HepG2 (cell line): Measurements from ENCODE around the gene CYP4F22. TPM values are rescaled to one million over a fixed set of nuclear protein-coding genes. Genes with fewer than 3 reads are reported as not detected.
A peak's percentile ranks its signal among the peaks of the same experiment; 100 is the strongest.

Source experiments
- CC2D1A ChIP-seq: sonication (generic); formaldehyde crosslinking; IDR thresholded peaks from 2 replicates; pipeline ENCODE4 v1.8.1; 2023; ENCODE audit warnings: mild to moderate bottlenecking, missing genetic modification reagents
- CTCF ChIP-seq: sonication (generic); formaldehyde crosslinking; IDR thresholded peaks from 2 replicates; pipeline ENCODE4 v1.5.0; 2020; ENCODE audit warnings: mild to moderate bottlenecking, missing genetic modification reagents, moderate library complexity
- GABPB1 ChIP-seq: IDR thresholded peaks from 2 replicates; pipeline ENCODE4 v1.6.1; 2016; ENCODE audit warnings: mild to moderate bottlenecking, missing genetic modification reagents, moderate library complexity, missing compliant biosample characterization
- HINFP ChIP-seq: sonication (generic); formaldehyde crosslinking; IDR thresholded peaks from 2 replicates; pipeline ENCODE4 v1.4.0; 2020; ENCODE audit warnings: low read depth, mild to moderate bottlenecking, missing genetic modification reagents
- IKZF5 ChIP-seq: IDR thresholded peaks from 2 replicates; pipeline ENCODE4 v1.6.1; 2018; ENCODE audit warnings: missing genetic modification reagents, mild to moderate bottlenecking, missing compliant biosample characterization
- KDM6A ChIP-seq: IDR thresholded peaks from 2 replicates; pipeline ENCODE4 v1.6.1; 2016; ENCODE audit warnings: low read depth
- MAX ChIP-seq: IDR thresholded peaks from 2 replicates; pipeline ENCODE4 v1.6.1; 2012; ENCODE audit warnings: inconsistent platforms
- MBNL3 ChIP-seq: fragments of 250-450 bp; sonication (Bioruptor Pico); conservative IDR thresholded peaks from 2 replicates; pipeline ENCODE4 v1.8.0; 2022; ENCODE audit warnings: mild to moderate bottlenecking, inconsistent platforms
- RCOR2 ChIP-seq: IDR thresholded peaks from 2 replicates; pipeline ENCODE4 v1.6.1; 2016; ENCODE audit warnings: missing biosample characterization, missing genetic modification reagents
- TRIM22 ChIP-seq: fragments of 450-650 bp; IDR thresholded peaks from 2 replicates; pipeline ENCODE4 v1.6.1; 2017
- YY1 ChIP-seq: IDR thresholded peaks from 2 replicates; pipeline ENCODE4 v1.6.1; 2011; ENCODE audit warnings: low read length, low read depth, moderate library complexity, mild to moderate bottlenecking; ENCODE audit not compliant: insufficient read depth, insufficient replicate concordance
- ZBTB25 ChIP-seq: IDR thresholded peaks from 2 replicates; pipeline ENCODE4 v1.6.1; 2018; ENCODE audit warnings: missing genetic modification reagents
- ZMAT5 ChIP-seq: sonication (generic); formaldehyde crosslinking; IDR thresholded peaks from 2 replicates; pipeline ENCODE4 v1.5.0; 2020; ENCODE audit warnings: mild to moderate bottlenecking, low read depth, missing genetic modification reagents, borderline replicate concordance
- ZNF12 ChIP-seq: sonication (generic); formaldehyde crosslinking; IDR thresholded peaks from 2 replicates; pipeline ENCODE4 v1.5.0; 2020; ENCODE audit warnings: missing genetic modification reagents
- ZNF546 ChIP-seq: sonication (generic); formaldehyde crosslinking; conservative IDR thresholded peaks from 2 replicates; pipeline ENCODE4 v1.8.1; 2023; ENCODE audit warnings: mild to moderate bottlenecking, missing genetic modification reagents
- ZNF577 ChIP-seq: sonication (generic); formaldehyde crosslinking; IDR thresholded peaks from 2 replicates; pipeline ENCODE4 v1.4.0; 2020; ENCODE audit warnings: mild to moderate bottlenecking, low read depth, missing genetic modification reagents, borderline replicate concordance
- polyA plus RNA-seq, 8 experiments: library from polyadenylated mRNA; depleted of rRNA in 3 of 8; stranded (reverse) in 7 of 8; unstranded in 1 of 8; fragments of >200 nt; fragmentation: Illumina TruSeq in 4 of 8; extraction: Trizol in 4 of 8; gene quantifications; 2 replicates each; pipeline versions ENCODE4 v1.2.1 to v1.2.3, GENCODE V29; 2011 to 2016; ENCODE audit warnings: low read depth in 4 of 8, missing spikeins in 1 of 8, mixed read lengths in 1 of 8; ENCODE audit not compliant: insufficient read depth in 1 of 8
- total RNA-seq, 5 experiments: library from RNA; depleted of rRNA; stranded (reverse); fragments of >200 nt; fragmentation: Illumina TruSeq; extraction: Trizol; gene quantifications; 2 replicates each; pipeline ENCODE4 v1.2.3, GENCODE V29; 2016; ENCODE audit warnings: low read depth in 1 of 5
- TF ChIP-seq, protein P1 (sequence below): sonication (generic); formaldehyde crosslinking; IDR thresholded peaks from 2 replicates; pipeline ENCODE4 v1.4.0; 2020; ENCODE audit warnings: missing genetic modification reagents, borderline replicate concordance

Gene CYP4F22
- total and polyA plus RNA-seq, 2 of the 13 experiments (the other 11 are each of a cell fraction or from before 2014, with no cell fraction given) = 0.05 TPM; not detected in 1

- TF ChIP-seq TRIM22 (no peak), CTCF (CRISPR knock-in tag) (peak; percentile 98), ZNF577 (CRISPR knock-in tag) (no peak), MBNL3 (CRISPR knock-in tag) (no peak), ZBTB25 (CRISPR knock-in tag) (no peak), ZNF12 (no peak), MAX (peak; percentile 28; the same call in 1 of the 2 replicates), GABPB1 (peak; percentile 70), CC2D1A (CRISPR knock-in tag) (no peak), ZMAT5 (no peak), IKZF5 (CRISPR knock-in tag) (peak; percentile 43; the same call in 1 of the 2 replicates), ZNF546 (CRISPR knock-in tag) (no peak), YY1 (no peak), HINFP (CRISPR knock-in tag) (peak; percentile 96), RCOR2 (no peak), KDM6A (no peak)
- TF ChIP-seq, protein P1, sequence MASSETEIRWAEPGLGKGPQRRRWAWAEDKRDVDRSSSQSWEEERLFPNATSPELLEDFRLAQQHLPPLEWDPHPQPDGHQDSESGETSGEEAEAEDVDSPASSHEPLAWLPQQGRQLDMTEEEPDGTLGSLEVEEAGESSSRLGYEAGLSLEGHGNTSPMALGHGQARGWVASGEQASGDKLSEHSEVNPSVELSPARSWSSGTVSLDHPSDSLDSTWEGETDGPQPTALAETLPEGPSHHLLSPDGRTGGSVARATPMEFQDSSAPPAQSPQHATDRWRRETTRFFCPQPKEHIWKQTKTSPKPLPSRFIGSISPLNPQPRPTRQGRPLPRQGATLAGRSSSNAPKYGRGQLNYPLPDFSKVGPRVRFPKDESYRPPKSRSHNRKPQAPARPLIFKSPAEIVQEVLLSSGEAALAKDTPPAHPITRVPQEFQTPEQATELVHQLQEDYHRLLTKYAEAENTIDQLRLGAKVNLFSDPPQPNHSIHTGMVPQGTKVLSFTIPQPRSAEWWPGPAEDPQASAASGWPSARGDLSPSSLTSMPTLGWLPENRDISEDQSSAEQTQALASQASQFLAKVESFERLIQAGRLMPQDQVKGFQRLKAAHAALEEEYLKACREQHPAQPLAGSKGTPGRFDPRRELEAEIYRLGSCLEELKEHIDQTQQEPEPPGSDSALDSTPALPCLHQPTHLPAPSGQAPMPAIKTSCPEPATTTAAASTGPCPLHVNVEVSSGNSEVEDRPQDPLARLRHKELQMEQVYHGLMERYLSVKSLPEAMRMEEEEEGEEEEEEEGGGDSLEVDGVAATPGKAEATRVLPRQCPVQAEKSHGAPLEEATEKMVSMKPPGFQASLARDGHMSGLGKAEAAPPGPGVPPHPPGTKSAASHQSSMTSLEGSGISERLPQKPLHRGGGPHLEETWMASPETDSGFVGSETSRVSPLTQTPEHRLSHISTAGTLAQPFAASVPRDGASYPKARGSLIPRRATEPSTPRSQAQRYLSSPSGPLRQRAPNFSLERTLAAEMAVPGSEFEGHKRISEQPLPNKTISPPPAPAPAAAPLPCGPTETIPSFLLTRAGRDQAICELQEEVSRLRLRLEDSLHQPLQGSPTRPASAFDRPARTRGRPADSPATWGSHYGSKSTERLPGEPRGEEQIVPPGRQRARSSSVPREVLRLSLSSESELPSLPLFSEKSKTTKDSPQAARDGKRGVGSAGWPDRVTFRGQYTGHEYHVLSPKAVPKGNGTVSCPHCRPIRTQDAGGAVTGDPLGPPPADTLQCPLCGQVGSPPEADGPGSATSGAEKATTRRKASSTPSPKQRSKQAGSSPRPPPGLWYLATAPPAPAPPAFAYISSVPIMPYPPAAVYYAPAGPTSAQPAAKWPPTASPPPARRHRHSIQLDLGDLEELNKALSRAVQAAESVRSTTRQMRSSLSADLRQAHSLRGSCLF (CRISPR knock-in tag) = no peak
Measured at GRCh38 chr19:15584541-15585115, 76.3 kb downstream of the CYP4F22 start (continued).
